Suppressor macrophage treated with lipopolysaccharide for 1 hour (primary cell): ENCODE results near the gene TAF5L.
A peak's percentile ranks its signal among the peaks of the same experiment; 100 is the strongest.

Source experiments
- DNase-seq, 3 donors: peaks; one replicate each; pipeline ENCODE4 v3.0.0-alpha.2; 2020 to 2022

The TAF5L gene

DNA sequence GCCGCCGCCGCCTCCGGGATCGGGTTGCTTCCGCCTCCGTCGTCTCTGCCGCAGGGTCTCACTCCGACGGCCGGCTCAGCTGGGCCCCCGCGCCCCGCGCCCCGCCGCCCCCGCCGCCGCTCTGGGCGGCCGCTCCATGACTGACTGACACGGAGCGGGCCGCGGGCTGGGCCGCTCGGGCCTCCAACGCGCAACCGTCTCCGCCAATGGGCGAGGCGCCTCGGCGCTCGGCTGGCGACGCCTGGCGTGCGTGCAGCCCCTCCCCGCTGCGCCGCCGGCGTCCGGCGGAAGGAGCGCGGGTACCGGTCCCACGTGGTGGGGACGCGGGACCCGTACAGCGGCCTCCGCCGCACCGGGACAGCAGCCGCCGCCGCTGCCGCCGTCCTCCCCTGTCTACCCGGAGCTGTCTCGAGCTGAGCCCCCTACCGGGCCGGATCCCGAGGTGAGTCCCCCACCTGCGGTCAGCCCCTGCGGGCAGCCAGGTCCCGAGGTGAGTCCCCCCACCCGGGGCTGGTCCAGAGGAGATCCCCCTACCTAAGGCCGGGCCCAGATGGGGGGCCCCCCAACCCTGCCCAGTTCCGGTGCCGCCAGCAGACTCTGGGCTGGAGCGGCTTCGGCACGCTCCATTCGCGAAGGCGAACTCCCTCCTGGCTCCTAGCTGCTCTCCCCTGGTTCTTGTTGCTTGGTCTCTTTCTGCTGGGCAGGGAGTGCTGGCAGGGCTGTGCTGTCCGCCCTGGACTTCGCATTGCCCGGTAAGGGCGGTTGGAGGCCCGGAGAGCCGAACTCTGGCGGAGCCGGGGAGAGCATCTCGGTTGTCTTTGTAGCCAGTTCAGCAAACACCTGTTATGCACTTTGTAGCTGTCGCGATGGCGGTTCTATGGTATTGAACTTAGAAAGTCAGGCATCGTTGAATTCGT is at the start of gene TAF5L, which contains the start of gene URB2:
Gene TAF5L, minus strand, starts transcription at position 208 of the 917 bp plus-strand sequence. CDS start 11,640 bp downstream, outside the sequence.
Gene URB2, plus strand, starts transcription at position 333 of the 917 bp plus-strand sequence. CDS start 1,387 bp downstream, outside the sequence.
- peak; percentile 93 to 97 (median 96) for DNase-seq

DNA sequence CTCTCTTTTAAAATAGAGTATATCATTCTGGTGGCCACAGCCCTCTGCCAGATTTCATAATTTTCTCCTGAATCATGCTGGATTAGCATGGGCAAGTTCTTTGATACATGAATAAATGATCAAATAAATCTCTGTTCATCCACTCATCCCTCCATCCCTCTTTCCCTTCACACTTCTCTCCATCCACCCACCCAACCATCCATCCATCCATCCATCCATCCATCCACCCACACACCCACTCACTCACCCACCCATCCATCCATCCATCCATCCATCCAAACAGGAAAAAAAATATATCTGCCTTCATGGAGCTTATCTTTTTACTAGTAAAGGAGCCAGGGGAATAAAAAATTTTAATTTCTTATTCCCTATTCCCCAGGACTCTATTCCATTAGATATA is 49.5 kb upstream of the TAF5L start:
- no peak for DNase-seq

DNA sequence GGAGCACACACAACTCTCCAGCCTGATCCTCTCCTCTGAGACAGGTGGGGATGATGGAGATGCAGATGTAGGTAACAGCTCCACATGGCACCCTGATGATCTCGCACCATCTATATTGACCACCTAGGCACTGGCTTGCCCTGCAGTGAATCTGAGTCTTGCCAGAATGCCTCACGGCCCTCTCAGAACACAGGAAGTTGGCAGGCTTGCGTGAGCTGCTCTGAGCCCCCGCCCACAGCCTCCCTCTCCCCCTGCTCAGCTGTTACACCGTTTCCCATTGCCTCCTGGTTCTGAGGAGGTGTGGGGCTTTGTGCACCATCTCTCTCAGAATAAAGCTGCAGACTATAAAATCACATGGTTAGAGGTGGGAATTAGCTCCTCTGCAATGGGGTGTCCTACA is 48.1 kb upstream of the TAF5L start:
- no peak for DNase-seq

DNA sequence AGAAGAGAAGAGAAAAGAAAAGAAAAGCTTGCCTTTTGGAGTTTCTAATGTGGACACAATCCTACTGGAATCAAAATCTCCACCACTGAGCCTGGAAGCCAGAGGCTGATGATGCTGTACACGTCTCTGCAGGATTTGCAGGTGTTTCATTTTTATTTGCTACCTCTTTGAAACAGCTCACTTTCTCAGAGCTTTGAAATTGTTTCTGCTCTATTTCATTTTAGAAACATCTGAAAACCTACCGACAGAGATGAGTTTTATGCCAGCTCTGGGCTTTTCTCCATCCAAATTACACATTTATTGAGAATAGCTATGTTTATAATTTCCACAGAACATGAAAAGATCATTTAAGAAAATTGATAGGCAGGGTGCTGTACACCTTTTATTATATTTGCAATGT is 46.3 kb upstream of the TAF5L start:
- DNase-seq: no peak

DNA sequence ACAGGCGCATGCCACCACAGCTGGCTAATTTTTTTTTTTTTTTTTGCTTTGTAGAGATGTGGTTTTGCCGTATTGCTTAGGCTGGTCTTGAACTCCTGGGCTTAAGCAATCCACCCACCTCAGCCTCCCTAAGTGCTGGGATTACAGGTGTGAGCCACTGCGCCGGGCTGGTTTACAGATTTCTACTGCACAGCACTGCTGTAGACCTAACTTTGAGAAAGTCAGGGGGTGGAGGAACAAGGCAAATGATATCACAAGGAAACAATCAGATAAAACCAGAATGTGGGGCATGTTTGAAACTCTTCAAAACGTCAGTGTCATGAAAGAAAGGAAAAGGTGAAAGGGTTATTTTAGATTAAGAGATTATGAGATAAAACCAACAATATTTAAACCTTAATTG is 45.4 kb upstream of the TAF5L start:
- no peak for DNase-seq

DNA sequence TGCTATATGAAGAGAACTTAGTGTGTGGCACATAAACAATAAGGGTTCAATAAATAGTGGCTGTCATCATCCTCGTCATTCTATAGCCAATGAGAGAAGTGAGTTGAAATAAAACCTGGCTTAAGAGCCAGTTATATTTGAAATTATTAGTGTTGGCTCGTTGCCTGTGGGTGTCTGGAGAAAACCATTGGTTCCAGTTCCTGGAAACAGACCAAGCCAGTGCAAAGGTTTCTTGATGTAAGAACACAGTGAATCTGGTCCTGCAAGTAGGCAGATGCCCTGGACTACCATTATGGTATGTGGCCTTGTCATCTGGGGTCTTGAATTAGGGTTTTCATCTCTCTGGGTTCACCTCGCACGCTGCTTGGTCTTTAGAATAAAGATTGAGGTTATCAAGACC is 43.4 kb upstream of the TAF5L start:
- no peak for DNase-seq

DNA sequence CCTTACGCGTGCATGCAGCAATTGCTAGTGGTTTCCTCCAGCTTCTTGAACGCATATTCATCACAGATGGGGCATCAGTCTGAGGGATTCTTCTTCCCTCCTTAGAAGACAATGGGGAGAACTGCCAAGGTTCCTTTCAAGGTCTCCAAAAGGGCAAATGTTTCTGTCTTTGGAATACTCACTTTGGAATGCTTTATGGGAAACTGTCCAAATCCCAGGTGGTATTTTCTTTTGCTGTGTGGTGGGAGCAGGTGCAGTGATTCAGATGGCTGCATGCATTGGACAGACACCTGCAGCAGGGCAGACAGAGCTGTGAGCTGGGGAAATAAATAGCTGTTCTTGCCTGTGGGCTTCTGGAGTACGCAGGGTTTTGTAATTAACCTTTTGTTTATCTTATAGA is 40.7 kb upstream of the TAF5L start:
- no peak for DNase-seq

DNA sequence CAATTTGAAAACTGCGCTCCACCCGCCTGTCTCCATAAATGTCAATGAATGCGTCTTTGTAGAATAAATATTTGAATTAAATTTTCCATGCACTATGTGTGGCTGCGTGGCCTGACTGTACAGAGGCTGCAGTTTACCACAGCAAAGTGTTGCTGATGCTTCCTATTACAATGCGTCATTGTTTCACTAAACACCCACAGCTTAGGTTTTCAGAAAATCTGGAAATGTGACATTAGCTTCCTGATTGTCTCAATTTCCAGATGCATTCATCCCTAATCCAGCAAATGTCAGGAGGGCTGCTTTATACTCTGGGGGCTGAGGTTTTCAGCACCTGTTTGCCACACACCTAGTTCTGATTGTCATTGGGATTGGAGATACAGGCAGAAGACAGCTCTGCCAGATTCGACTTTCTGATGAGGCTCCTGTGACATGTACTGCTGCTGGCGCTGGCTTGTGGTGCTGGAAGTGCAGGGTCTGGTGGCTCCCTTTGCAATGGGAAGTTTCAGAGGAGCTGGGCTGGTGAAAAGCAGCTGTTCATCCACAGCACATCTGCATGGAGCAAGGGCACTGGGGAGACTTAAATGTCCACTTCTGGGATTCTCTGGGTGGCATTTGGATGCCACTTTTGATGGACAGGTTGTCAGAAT is 40.1 kb upstream of the TAF5L start:
- DNase-seq: no peak

DNA sequence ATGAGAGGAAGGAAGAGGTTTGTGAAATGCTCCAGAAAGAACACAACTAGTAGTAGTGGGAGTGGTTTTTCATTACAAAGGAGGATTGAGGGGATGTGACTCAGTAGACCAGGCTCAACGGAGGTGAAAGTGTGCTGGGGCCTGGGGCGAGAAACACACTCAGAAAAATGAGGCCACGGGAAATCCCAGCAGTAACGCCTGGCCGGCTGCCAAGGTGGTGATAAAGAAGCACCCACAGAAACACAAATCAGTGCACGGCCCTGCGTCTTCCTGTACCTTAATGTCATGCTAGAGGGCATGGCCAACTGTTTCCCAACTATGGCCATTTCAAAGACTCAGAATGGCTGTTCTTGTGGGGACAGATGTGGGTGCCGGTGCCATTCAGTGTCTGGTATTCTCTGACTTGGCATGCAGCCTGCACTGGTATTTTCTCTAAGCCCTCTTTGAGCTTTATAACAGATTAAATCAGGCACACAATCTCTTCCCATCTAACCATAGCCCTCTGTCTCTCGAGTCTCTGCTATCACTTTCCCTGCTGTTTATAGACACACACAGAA is 38.3 kb upstream of the TAF5L start:
- DNase-seq: peak; percentile 26 to 47 (median 39)

DNA sequence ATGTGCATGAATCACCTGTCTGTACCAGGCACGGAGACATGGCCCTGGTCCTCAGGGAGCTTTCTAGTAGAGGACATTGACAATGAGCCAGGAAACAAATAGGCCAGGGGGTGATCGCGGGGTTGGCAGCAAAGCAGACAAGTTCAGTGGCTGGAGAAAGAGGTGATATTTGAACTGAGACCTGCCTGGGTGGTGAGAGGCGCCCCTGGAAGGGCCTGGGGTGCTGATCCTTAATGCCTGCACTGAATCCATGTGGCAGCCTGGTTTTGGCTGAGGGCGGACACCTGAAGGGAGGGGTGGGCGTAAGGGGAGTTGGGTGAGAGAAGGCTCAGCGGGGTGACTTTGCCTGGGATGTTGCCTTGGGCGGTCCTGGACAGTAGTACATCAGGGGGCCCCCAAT is 36.0 kb upstream of the TAF5L start:
- DNase-seq: no peak

DNA sequence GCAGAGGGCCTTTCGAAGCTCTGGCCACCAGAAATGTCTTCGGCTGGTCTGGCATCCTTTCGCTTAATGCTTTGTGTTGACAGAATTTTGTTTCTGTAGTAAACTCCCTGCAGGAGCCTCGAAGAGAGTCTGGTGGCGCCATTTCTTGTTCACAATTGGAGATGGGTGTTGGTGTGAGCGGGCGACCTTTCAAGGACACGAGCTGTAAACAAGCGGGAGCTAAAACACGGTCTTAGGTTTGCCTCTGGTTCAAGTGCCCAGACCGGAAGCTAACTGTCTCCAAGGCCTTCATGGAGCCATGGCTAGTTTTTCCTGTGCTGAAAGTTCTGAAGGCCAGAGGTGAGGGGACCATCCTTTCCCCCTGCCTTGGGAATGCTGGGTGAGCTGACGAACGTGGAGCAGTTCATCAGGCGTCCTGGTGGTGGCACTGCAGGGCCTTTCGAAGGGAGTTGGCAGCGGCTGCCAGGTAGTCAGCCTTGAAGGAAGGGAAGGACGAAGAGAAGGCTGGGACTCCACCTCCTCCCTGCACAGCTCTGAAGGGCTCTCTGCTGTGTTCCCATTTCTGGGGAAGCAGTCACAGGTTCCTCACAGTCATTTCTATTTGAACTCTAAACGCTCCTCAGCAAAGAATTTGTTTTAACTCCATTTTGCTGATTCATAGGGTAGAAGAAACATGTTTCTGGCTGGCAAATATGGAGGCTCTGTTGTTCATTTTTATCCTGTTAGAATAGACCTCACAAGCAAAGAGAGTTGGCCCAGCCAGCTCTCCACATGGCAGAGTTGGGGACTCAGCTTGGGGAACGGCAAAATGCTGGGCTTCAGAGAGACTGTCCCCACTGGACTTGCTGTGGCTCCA is 35.3 kb upstream of the TAF5L start:
- DNase-seq: peak; percentile 67 to 80 (median 73)

DNA sequence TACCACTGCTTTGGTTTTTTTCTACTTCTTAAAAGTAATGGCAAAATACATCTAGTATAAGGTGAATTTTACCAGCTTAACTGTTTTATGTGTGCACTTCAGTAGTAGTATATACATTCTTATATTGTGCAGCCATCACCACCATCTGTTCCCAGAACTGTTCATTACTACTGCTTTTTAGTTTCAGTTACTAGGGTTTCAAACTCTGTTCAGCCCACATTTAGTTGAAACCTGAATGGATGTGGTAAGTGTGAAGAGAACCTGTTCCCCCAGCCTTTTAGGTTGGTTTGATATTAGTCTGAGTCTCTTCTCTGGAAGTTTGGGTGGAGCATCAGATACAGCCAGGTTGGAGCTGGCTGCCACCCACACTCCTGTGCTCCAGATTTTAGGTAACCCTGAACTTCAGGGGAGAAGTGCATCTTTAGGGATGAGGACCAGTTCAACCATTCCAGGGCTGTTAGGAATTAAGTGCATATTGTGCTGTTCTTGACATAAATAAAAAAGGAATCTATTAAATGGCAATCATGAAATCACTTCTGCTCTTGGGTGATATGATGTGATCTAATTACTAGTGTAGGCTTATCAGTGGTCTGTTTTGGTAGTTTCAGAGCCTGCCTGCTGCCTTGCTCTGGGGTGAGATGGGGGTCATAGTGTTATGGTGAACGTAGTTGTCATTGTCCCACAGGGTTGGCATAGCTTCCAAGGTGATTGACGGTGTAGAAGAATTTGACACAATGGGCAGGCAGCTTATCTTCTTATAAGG is 32.3 kb upstream of the TAF5L start:
- no peak for DNase-seq

DNA sequence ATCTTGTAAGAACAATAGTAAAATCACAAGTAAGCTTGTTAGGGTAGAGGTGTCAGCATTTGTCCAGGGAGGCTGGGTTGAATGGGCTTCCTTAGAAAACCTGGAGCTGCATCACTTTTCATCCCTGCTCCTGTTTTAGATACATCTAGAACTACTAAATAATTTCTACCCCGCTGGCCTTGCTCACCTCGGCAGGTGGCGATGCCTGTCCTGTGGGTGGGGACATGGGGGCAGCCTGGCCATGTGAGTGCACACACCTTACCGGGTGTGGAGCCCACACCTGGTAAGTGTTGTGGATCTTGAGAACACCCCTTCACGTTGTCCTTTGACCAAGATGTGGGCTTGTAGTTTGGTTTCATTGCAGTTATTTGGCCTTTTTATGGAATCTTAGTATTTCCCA is 29.9 kb upstream of the TAF5L start:
- DNase-seq: no peak

DNA sequence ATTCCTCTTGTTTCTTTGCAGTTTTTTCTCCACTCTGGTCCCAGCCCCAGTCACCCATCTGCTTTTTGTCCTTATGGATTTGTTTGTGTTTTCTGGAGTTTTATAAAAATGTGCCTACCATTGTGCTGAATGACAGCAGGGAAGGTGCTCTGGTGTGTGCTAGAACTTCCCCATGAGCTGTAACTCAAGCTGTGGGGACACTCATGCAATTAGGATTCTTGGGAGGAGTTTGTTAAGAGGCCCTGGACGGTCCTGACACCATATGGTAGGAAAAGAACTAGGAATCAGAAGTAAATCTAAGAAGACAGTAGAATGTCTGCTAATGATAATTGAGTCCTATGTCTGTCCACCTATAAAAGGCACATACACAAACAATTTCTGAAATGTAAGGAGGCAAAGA is 27.5 kb upstream of the TAF5L start:
- DNase-seq: no peak

DNA sequence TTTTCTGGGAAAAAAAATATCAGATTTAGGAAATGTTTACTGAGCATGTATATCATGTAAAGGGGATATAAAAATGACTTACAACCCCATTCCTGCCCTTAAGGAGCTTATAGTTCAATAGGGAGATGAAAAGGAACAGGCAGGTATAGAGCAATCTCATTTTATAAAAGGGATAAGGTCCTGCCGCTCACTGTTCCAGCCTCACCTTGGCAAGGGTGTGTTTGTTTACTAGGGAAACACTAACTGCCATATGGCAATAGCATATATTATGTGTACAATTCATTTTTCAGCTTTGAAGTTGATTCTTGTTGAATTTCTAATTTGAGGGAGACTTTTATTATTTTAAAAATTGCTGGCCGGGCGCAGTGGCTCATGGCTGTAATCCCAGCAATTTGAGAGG is 25.6 kb upstream of the TAF5L start:
- DNase-seq: no peak

DNA sequence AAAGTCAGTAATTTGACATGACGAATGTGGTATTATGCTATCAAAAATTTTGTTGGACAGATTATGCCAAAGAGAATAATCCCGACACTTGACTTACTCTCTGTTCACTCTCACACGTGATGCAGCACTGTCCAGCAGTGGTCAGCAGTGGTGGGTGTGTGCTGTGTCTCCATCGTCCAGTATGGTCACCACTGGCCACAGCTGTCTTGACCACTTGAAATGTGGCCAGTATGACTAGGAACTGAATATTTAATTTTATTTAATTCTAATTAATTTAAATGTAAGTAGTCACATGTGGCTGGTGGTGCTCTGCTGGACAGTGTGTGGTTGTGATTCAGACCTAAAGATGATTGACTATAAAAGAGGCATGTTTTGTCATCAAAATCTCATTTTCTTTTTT is 24.1 kb upstream of the TAF5L start:
- DNase-seq: no peak

DNA sequence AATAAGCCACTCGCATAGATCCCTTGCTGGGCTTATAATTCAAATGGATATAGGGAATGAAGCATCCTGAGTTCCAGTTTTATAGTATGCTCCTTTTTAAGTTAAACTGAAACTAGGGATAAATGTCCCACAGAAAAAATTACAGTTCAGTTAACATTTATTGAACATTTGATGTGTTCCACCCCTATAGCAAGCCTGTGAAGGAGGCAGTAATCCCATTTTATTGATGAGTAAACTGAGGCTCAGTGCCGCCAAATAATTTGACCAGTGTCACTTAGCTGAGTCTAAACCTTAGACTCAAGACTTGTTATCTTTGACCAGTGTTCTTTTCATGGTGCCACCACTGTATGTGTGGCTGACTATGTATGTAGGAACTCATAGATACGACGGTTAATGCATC is 22.5 kb upstream of the TAF5L start:
- no peak for DNase-seq

DNA sequence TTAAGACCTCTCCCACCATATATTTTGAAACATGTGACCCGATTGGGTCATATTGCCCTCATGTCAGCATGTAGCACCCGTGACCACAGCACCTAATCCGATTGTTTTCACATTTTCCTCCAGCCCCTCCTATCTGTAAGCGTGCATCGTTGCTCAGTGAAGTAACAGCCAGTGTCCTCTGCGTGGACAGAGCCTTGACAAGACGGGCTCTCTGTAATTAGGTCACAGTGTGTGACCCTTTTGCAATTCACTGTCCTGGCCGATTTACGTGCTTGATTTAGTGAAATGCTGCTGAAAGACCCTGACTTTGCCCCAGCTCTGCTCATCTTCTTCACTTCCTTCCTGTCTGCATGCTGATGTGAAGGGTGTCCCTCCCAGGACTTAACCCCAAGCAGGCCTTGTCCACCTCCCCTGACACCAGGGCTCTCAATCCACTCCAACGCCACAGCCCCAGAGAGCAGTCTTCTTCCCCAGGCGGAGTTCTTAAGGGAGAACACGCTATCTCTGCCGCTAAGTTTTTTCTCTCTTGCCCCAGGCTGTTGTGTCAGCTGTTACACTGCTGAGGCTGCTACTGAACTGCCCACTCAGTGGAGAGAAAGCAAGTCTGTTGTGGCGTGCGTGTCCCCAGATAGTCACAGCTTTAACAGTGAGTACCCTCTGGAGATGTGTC is 19.5 kb upstream of the TAF5L start:
- no peak for DNase-seq

DNA sequence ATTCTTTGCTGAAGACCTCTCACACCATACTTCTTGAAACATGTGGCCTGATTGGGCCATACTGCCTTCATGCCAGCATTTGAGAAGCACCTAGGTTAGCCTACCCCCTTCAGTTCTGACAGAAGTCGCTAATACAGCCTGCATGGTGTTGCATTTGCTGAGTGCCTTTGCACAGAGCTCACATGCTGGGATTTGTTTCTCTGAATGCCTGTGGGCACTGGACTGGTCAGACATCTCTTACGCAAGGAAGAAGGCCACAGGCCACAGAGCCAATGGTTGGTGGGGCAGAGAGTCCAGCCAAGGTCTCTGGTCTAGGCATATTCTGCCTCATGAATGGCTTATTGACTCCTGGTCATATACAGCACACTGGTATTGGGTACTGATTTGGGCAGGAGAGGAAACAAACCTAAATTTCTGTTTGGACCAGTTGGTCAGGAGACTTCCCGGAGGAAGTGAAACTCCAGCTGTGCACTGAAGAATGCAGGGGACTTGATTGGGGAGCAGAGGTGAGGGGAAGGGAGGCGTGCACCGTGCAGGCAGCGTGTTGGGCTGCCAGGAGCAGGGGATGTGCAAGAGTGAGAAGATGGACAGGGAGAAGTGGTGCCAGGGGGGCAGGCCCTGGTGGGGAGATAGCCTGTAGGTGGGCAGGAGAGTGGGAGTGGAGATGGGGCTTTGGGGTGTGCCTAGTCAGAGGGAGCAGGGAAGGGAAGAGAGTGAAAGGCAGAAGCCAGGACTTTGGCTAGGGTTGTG is 18.2 kb upstream of the TAF5L start:
- peak; percentile 38 to 44 (median 41) for DNase-seq

DNA sequence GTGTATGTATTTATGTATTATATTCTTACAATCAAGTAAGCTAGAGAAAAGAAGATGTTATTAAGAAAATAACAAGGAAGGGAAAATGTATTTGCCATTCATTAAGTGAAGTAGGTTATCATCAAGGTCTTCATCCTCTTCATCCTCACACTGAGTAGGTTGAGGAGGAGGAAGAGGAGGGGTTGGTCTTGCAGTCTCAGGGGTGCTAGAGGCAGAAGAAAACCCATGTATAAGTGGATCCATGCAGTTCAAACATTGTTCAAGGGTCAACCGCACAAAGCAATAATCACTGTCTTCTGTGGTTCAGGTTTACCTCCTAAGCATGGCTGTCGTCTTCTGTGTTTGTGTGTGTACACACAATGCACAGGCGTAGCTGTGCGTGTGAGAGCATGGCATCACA is 17.0 kb upstream of the TAF5L start:
- no peak for DNase-seq

DNA sequence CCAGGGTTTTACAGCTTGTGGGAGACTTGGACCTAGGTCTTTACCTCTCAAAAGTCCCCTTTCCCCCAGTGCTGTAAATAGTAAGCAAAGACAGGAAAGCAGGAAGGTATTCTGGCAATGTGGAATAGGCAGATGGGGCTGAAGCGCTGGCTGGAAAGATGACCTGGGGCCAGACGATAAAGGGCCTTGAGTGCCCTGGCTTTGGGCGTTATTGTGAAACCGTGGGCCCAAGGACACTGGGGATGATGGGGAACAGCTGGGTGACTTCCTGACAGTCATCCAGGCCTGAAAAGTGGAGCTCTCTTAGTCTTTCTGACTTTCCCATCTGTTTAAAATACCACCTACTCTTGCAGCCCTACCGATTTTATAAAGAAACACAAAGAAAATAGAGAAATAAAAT is 16.5 kb upstream of the TAF5L start:
- DNase-seq: no peak
